ENCODE results near the gene PITPNC1. TPM values are rescaled to one million over a fixed set of nuclear protein-coding genes. Genes with fewer than 3 reads are reported as not detected.

PITPNC1 gene
- total RNA-seq, 2 donors from 2014 or later, result 12.5 to 18.1 TPM

GRCh38 chr17:67689534-67690177 is 312.6 kb downstream of the PITPNC1 start:
- Histone ChIP-seq H3K27me3 (no peaks in the 10 kb centered on the region), H3K4me1 (no peaks in the 10 kb centered on the region), H3K4me3 (no peak overlapping the region), H3K36me3 (peaks cover 7% of the 10 kb centered on the region), H3K27ac (no peak overlapping the region), H3K9me3 (no peaks in the 10 kb centered on the region)
- DNase-seq (ENCODE audit: low spot score), result no peak
- peak; percentile 60 to 89 for TF ChIP-seq CTCF (IDR thresholded peaks at IDR 0.05)

- no peak for TF ChIP-seq CTCF (IDR thresholded peaks at IDR 0.05)
- no peak for DNase-seq (ENCODE audit: low spot score)
- H3K4me3 ChIP-seq, result no peak overlapping the region
These were observed 316.7 kb downstream of the PITPNC1 start for GRCh38 chr17:67693811-67694210.

GRCh38 chr17:67696347-67696746 is 319.3 kb downstream of the PITPNC1 start:
- no peaks in the 10 kb centered on the region for H3K9me3 ChIP-seq
- peaks cover 7% of the 10 kb centered on the region for H3K36me3 ChIP-seq
- no peaks in the 10 kb centered on the region for H3K4me1 ChIP-seq
- H3K27me3 ChIP-seq, result no peaks in the 10 kb centered on the region
- TF ChIP-seq CTCF (IDR thresholded peaks at IDR 0.05), result no peak
- no peak for DNase-seq (ENCODE audit: low spot score)
- H3K27ac ChIP-seq, result no peak overlapping the region
- no peak overlapping the region for H3K4me3 ChIP-seq

More at GRCh38 chr17:67693811-67694210, 316.7 kb downstream of the PITPNC1 start:
- Histone ChIP-seq H3K27me3 (no peaks in the 10 kb centered on the region), H3K4me1 (no peaks in the 10 kb centered on the region), H3K9me3 (no peaks in the 10 kb centered on the region), H3K36me3 (peaks cover 7% of the 10 kb centered on the region), H3K27ac (no peak overlapping the region)

GRCh38 chr17:67696853-67697498 is 319.9 kb downstream of the PITPNC1 start:
- Histone ChIP-seq H3K27me3 (no peaks in the 10 kb centered on the region), H3K4me1 (no peaks in the 10 kb centered on the region), H3K27ac (no peak overlapping the region), H3K9me3 (no peaks in the 10 kb centered on the region), H3K4me3 (no peak overlapping the region), H3K36me3 (peaks cover 7% of the 10 kb centered on the region)
- no peak for DNase-seq (ENCODE audit: low spot score)
- no peak for TF ChIP-seq CTCF (IDR thresholded peaks at IDR 0.05)

GRCh38 chr17:67700037-67700724 is 323.1 kb downstream of the PITPNC1 start:
- Histone ChIP-seq H3K36me3 (no peaks in the 10 kb centered on the region), H3K4me1 (no peaks in the 10 kb centered on the region), H3K27me3 (no peaks in the 10 kb centered on the region), H3K9me3 (no peaks in the 10 kb centered on the region), H3K4me3 (no peak overlapping the region), H3K27ac (no peak overlapping the region)
- no peak for TF ChIP-seq CTCF (IDR thresholded peaks at IDR 0.05)
- no peak for DNase-seq (ENCODE audit: low spot score)

Data from right atrium auricular region (tissue), 2 donors.